Endothelial cell of umbilical vein (primary cell): ENCODE data around the gene CD33. TPM values are rescaled to one million over a fixed set of nuclear protein-coding genes. Genes with fewer than 3 reads are reported as not detected.

Experiments used
- BruUV-seq: library from RNA; stranded (reverse); fragments of 400-500 nt; replicated peaks from 2 replicates; lab custom pipeline; 2021; lab: Mats Ljungman, UMichigan
- CTCF ChIA-PET: fragments of 300-600, 350-600 bp; sonication (Branson Sonifier 250); formaldehyde crosslinking; loops from one replicate; lab custom pipeline; 2021; ENCODE audit warnings: antibody characterized with exemption, inconsistent platforms; lab: Charles Lee
- POLR2A ChIA-PET: fragments of 300-600, 350-600 bp; sonication (Branson Sonifier 250); formaldehyde crosslinking; loops from one replicate; lab custom pipeline; 2021; ENCODE audit warnings: antibody characterized with exemption, inconsistent platforms; lab: Charles Lee
- DNase-seq: peaks from one replicate; pipeline ENCODE4 v3.0.0-alpha.2; 2011; ENCODE audit warnings: low read depth, low spot score
- FAIRE-seq: peaks from 2 replicates; lab custom pipeline; 2011; peaks lifted over from hg19 to GRCh38; lab: Jason Lieb, UNC
- H2AFZ ChIP-seq: 2 replicates; pipeline ENCODE4 v1.6.0; 2012; ENCODE audit warnings: low read depth, low read length, control low read depth, inconsistent platforms
- H3K27ac ChIP-seq: 2 replicates; pipeline ENCODE4 v1.5.1; 2011; ENCODE audit warnings: low read depth, mild to moderate bottlenecking, control low read depth, low read length, moderate library complexity; ENCODE audit not compliant: insufficient read depth
- H3K27me3 ChIP-seq, 2 experiments: 2 replicates each; pipeline versions ENCODE4 v1.6.0 to v1.6.1; 2011; ENCODE audit warnings: low read length in 2 of 2, mixed read lengths in 1 of 2; ENCODE audit not compliant: control insufficient read depth in 2 of 2, insufficient read depth in 2 of 2
- H3K36me3 ChIP-seq, 2 experiments: 2 replicates in 1 of 2; 3 replicates in 1 of 2; pipeline ENCODE4 v1.5.1; 2011; ENCODE audit warnings: low read length in 2 of 2, mild to moderate bottlenecking in 1 of 2, moderate library complexity in 1 of 2; ENCODE audit not compliant: control insufficient read depth in 2 of 2, insufficient read depth in 2 of 2; ENCODE audit errors: extremely low read depth in 1 of 2
- H3K4me1 ChIP-seq: 3 replicates; pipeline ENCODE4 v1.5.1; 2011; ENCODE audit warnings: mild to moderate bottlenecking, low read length; ENCODE audit not compliant: control insufficient read depth, insufficient read depth; ENCODE audit errors: extremely low read depth
- H3K4me2 ChIP-seq: 2 replicates; pipeline ENCODE4 v1.6.1; 2011; ENCODE audit warnings: low read length, control low read depth, mixed read lengths; ENCODE audit not compliant: insufficient read depth
- H3K4me3 ChIP-seq, 3 experiments: fragments of 200-600 bp in 1 of 3; sonication (generic), shearing (Covaris generic) in 1 of 3; replicated peaks in 1 of 3; 2 replicates each; pipeline ENCODE4 v1.5.1; 2011 to 2016; ENCODE audit warnings: control low read depth in 3 of 3, low read length in 3 of 3, mild to moderate bottlenecking in 2 of 3, inconsistent platforms in 1 of 3, low read depth in 1 of 3, moderate library complexity in 1 of 3; ENCODE audit not compliant: insufficient read depth in 1 of 3
- H3K79me2 ChIP-seq: 2 replicates; pipeline ENCODE4 v1.6.0; 2012; ENCODE audit warnings: low read length, inconsistent platforms; ENCODE audit not compliant: control insufficient read depth, insufficient read depth
- H3K9ac ChIP-seq: replicated peaks from 2 replicates; pipeline ENCODE3; 2011; ENCODE audit warnings: low read length, control low read depth; ENCODE audit not compliant: insufficient read depth; ENCODE audit errors: extremely low read depth
- H3K9me1 ChIP-seq: replicated peaks from 3 replicates; pipeline ENCODE4 v1.6.0; 2011; ENCODE audit warnings: mild to moderate bottlenecking, low read length; ENCODE audit not compliant: control insufficient read depth, insufficient read depth; ENCODE audit errors: extremely low read depth
- H3K9me3 ChIP-seq: replicated peaks from 2 replicates; pipeline ENCODE4 v1.5.1; 2012; ENCODE audit warnings: low read length, inconsistent platforms; ENCODE audit not compliant: control insufficient read depth, insufficient read depth
- H4K20me1 ChIP-seq: replicated peaks from 2 replicates; pipeline ENCODE3; 2011; ENCODE audit warnings: mild to moderate bottlenecking, low read length; ENCODE audit not compliant: control insufficient read depth, insufficient read depth; ENCODE audit errors: extremely low read depth
- CTCF ChIP-seq, 2 donors: IDR thresholded peaks; 1 replicate in 1 of 2; 2 replicates in 1 of 2; pipeline ENCODE4 v1.5.1; 2011; ENCODE audit warnings: low read length in 2 of 2, mild to moderate bottlenecking in 2 of 2, moderate library complexity in 2 of 2, control low read depth in 1 of 2, inconsistent platforms in 1 of 2, low read depth in 1 of 2; ENCODE audit not compliant: insufficient read depth in 1 of 2; ENCODE audit errors: extremely low read depth in 1 of 2
- EZH2 ChIP-seq: IDR thresholded peaks from 2 replicates; pipeline ENCODE4 v1.6.1; 2012; ENCODE audit warnings: borderline replicate concordance, low read depth, mild to moderate bottlenecking, moderate library complexity, low read length, inconsistent platforms; ENCODE audit not compliant: severe bottlenecking
- FOS ChIP-seq: IDR thresholded peaks from 2 replicates; pipeline ENCODE4 v1.6.1; 2011; ENCODE audit warnings: mild to moderate bottlenecking, low read length, moderate library complexity, borderline replicate concordance; ENCODE audit not compliant: insufficient read depth
- JUN ChIP-seq: IDR thresholded peaks from 2 replicates; pipeline ENCODE4 v1.6.1; 2011; ENCODE audit warnings: borderline replicate concordance, low read depth; ENCODE audit not compliant: insufficient read length, insufficient read depth
- MAX ChIP-seq: IDR thresholded peaks from 2 replicates; pipeline ENCODE4 v1.6.1; 2011; ENCODE audit not compliant: insufficient read depth, insufficient read length
- MYC ChIP-seq: IDR thresholded peaks from one replicate; pipeline ENCODE4 v1.6.1; 2011; ENCODE audit warnings: mild to moderate bottlenecking, low read depth, low read length
- POLR2A ChIP-seq: IDR thresholded peaks from 2 replicates; pipeline ENCODE4 v1.6.1; 2012; ENCODE audit warnings: low read depth, mild to moderate bottlenecking, control low read depth, low read length
- POLR2AphosphoS5 ChIP-seq: IDR thresholded peaks from 2 replicates; pipeline ENCODE4 v1.6.1; 2012; ENCODE audit warnings: low read depth, mild to moderate bottlenecking, control low read depth, low read length, moderate library complexity; ENCODE audit not compliant: insufficient read depth
- dilution Hi-C: fragments of 300-500 bp; cut with MboI; formaldehyde crosslinking; loops from one replicate; pipeline ENCODE4 v1.15.0; 2019; ENCODE audit warnings: low sequenced_read_pairs; ENCODE audit not compliant: extremely low pct_ligation_motif_present
- intact Hi-C: fragments of 100-400 bp; cut with micrococcal nuclease; formaldehyde crosslinking; loops from one replicate; pipeline ENCODE4 v1.10.0; 2022
- polyA plus RNA-seq, 4 experiments: library from polyadenylated mRNA; depleted of rRNA in 3 of 4; stranded (reverse) in 3 of 4; unstranded in 1 of 4; fragments of >200 nt; gene quantifications; 2 replicates each; pipeline versions ENCODE4 v1.2.1 to v1.2.3, GENCODE V29; 2011 to 2012; ENCODE audit warnings: missing spikeins in 1 of 4
- total RNA-seq: library from RNA; stranded (reverse); gene quantifications from 2 replicates; pipeline ENCODE4 v1.2.3, GENCODE V29; 2021

CD33 gene
- total and polyA plus RNA-seq, 2 donors (not counting 3 experiments of a cell fraction or from before 2014, with no cell fraction given) = not detected

- DNase-seq (no peak), FAIRE-seq (no peak)
- Histone ChIP-seq H3K4me2 (no peak overlapping the region), H2AFZ (no peak overlapping the region), H3K36me3 (no peaks in the 10 kb centered on the region), H4K20me1 (no peaks in the 10 kb centered on the region), H3K27me3 (no peaks in the 10 kb centered on the region), H3K4me1 (no peaks in the 10 kb centered on the region), H3K9me1 (no peaks in the 10 kb centered on the region), H3K79me2 (no peaks in the 10 kb centered on the region), H3K9me3 (no peaks in the 10 kb centered on the region), H3K9ac (no peak overlapping the region), H3K4me3 (no peak overlapping the region), H3K27ac (no peak overlapping the region)
- ChIA-PET POLR2A (no interaction called here), CTCF (interaction anchor here (3.9 kb wide), 1 partner anchor 12 kb away, joined by 20 read pairs; no protein-coding TSS in a partner anchor)
- intact Hi-C loops (no loop called here), dilution Hi-C loops (no loop called here)
- BruUV-seq = no TSS peak
- TF ChIP-seq POLR2AphosphoS5 = no peak
These were observed 46.2 kb downstream of the CD33 start for GRCh38 chr19:51271067-51271466.

- Histone ChIP-seq H3K27me3 (no peaks in the 10 kb centered on the region), H3K9me1 (no peaks in the 10 kb centered on the region), H3K9ac (no peak overlapping the region), H4K20me1 (no peaks in the 10 kb centered on the region), H3K36me3 (no peaks in the 10 kb centered on the region), H3K9me3 (no peaks in the 10 kb centered on the region), H3K79me2 (no peaks in the 10 kb centered on the region), H2AFZ (no peak overlapping the region), H3K4me1 (no peaks in the 10 kb centered on the region), H3K27ac (no peak overlapping the region), H3K4me2 (no peak overlapping the region), H3K4me3 (no peak overlapping the region)
- FAIRE-seq (no peak), DNase-seq (no peak)
- dilution Hi-C loops = no loop called here
- CTCF ChIA-PET = no interaction called here
- POLR2A ChIA-PET = no interaction called here
- BruUV-seq = no TSS peak
- intact Hi-C loops = no loop called here
- TF ChIP-seq MYC (no peak), POLR2A (no peak), FOS (no peak), EZH2 (no peak), POLR2AphosphoS5 (no peak), JUN (no peak), MAX (no peak), CTCF (IDR thresholded peaks at IDR 0.05; ENCODE audit: extremely low read depth in 1 of 2, insufficient read depth in 1 of 2, low read depth in 1 of 2, low read length in 2 of 2) (no peak)
These were observed 47.4 kb downstream of the CD33 start for GRCh38 chr19:51272183-51272810.
